T-helper 1 cell (primary cell): ENCODE results near the gene CDC7.
"Not testable (repeated sequence)": the region's sequence is repeated elsewhere in the genome, so short reads cannot be mapped to it uniquely, and the experiment has no call there.

ENCODE experiments used
- DNase-seq, 5 donors: peaks; one replicate each; pipeline ENCODE4 v3.0.0-alpha.2; 2012 to 2020
- total RNA-seq, 4 donors: gene quantifications; one replicate each; lab custom pipeline; 2026; lab: John Stamatoyannopoulos, UW

Gene CDC7
- 5.9 to 12.1 (median 6.4) reads per million in 4 donors for total RNA-seq

DNA sequence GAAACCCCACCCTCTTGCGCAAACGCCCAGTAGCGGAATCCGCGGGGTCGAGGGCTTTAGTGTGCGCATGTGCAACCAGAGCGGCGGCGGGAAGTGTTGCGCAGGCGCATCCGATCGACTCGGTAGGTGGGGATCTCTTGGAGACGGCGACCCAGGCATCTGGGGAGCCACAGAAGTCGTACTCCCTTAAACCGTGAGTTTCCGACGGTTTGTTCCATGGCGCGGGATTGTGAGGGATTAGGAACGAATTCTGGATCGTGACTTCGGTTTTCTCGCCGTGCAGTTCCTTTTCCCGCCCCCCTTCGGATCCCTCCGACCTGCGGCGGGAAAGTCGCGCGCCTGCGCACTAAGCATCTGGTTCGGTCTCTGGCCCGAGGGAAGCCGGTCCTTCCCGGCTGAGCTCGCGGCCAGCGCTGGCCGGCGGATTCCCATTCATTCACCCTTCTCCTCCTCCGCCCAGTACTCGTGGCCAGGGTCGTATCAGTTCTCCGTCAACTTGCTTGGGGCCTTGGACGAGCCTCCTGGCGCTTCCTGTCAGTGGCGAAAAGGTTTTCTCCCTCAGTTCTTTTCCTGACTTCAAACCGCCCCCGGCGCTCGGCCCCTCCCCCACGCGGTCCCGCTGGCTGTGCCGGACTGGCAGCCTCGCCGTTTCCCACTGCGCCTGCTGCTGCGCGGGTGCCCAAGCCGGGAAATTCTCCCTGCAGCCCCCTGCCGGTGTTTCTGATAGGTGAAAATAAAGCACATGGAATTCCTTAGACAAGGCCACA lies at the start of gene CDC7:
Gene CDC7, plus strand, starts transcription at position 96 of the 767 bp plus-strand sequence. CDS start 866 bp downstream, outside the sequence.
- peak; percentile 67 to 98 (median 68) for DNase-seq

DNA sequence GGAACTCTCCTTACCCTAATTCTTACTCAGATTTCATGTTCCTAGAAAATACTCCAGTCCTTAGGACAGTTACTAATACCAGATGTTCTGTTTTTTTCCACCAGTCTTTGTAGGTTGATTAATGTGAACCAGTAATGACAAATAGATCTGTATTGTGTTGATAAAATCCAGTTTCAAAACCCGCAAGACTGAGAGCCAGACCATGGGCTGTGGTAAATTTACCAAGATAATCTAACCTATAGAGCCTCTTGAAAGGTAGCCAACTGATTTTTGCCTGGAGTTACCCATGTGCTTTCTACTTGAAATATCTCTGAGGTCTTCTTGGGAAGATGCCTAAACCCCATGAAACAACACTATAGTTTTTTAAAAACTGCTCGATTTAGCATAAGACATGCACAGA lies 46.5 kb upstream of the CDC7 start:
- DNase-seq = no peak

DNA sequence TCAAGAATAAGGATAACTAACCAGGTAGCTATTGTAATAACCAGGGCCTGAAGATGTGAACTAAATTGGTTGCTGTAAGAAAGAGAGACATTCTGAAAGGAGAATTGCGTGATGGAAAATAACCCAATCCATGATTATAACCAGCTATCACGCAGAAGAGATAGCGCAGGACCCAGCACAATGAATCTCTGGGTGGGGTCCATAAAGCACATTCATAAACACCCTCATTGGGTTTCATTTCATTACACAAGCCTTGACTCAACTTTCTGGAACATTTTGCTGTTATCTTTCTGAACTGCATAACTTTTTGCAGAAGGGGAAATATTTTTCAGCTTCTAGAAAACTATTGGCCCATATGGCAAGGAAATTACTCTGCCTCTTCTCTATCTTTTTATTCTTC lies 45.3 kb upstream of the CDC7 start:
- no peak for DNase-seq

DNA sequence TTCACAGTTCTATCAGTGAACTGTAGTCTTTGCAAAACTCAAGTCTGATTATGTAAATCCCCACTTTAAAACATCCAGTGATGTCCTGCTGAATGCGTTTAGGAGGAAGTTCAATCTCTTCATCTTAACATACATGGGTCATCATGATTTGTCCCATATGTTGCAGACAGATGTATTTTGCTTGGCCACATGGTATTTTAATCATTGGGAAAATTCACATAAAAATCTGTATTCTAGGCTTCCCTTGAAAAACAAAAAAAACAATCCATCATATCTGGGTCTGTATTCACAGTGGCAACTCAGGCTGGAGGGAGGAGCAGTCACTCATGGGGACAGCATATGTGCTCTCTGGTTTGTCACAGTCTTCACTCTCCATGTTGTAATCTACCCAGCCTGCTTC lies 44.8 kb upstream of the CDC7 start:
- no peak for DNase-seq

DNA sequence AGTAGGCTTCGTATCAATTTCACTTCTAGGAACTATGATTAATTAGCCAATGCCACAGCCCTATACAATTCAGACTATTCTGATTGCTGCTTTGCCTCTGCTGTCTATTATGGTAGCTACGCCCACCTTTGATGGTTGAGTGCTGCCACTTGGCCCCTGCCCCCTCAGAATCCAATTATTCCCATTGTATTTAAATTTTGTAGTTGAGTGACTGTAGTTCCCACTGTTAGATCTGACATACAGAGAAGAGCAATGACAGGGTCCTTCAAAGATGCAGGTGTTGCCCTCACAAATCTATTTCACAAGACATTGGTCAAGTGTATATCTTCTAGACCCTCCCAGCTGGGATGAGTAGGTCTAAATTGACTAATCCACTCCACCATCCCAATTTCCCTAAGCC lies 35.3 kb upstream of the CDC7 start:
- DNase-seq = not testable (repeated sequence)

DNA sequence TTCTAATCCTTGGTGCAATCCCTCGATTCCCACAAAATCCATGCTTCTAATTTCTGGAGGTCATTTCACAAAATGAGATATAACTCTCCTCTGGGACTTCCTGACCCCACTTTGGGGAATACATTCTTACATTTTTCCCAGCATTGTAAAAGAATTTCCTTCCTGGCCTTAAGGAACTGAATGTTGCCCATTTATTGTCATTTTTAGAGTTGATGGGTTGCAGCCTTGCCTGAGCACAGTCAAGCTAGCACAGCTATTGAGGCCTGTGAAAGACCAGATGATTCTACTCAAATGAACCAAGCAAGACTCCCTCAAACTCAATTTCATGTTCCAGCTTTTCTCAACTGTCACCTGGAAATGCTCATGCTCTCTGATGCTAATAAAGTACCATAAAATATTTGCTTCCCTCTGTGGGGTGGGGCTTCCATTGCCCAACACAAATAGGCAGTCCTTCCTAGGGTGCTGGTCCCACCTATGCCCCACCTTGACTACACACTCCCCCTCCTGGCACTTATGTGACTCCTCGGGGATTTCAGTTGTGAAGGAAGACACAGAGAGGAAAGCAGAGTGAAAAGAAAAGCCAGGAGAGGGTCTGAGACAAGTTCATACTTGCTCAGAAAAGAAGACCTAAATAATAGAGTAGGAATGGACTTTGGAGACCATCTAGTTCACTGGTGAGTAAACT lies 24.0 kb upstream of the CDC7 start:
- DNase-seq = no peak

DNA sequence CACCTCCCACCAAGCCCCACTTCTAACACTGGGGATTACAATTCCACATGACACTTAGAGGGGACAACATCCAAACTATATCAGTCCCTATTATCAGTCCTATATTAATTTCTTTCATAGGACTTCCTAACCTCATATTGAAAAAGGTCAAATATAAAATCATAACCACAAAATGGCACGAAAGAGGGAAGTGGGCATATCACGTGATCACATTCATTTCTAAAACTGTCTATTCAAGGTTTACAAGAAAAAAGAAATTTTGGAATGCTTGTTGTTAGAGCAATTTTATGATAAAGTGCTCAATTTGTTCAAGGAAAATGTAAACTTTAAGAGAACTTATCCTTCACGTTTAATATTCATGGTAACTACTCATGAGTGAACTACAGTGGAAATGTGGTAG lies 13.2 kb upstream of the CDC7 start:
- no peak for DNase-seq

DNA sequence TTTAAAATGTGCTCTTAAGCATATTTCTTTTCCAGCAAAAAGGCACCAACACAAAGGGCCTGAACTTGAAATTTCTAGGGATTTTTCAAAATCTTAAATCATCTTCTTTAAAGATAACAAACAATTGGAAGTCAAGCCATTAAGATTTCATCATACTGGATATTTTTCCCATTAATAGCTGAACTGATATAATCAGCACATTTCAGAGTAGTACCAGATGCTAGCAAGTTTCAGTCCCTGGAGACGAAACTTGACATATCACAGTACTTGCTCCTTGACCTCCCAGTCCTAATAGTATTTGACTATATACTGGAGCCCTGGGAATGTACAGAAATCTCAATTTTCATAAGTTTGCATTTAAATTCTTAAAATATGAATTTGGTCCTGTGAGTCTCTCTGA lies 10.2 kb upstream of the CDC7 start:
- no peak for DNase-seq

DNA sequence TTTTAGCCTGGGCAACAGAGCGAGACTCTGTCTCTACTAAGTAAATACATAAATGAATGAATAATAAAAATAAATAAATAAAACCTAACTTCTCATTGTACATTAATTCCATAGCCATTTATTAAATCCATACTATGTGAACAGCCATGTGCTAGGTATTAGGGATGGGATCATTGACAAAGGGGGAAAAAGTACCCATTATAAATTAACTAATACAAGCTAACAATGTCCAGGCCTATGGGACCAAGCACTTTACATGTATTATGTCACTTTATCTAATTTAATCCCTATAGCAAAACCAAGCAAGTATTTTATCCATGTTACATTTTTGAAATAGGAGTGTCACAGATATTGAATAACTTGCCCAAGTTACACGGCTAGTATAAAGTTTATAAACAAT lies 2.6 kb upstream of the CDC7 start:
- no peak for DNase-seq

DNA sequence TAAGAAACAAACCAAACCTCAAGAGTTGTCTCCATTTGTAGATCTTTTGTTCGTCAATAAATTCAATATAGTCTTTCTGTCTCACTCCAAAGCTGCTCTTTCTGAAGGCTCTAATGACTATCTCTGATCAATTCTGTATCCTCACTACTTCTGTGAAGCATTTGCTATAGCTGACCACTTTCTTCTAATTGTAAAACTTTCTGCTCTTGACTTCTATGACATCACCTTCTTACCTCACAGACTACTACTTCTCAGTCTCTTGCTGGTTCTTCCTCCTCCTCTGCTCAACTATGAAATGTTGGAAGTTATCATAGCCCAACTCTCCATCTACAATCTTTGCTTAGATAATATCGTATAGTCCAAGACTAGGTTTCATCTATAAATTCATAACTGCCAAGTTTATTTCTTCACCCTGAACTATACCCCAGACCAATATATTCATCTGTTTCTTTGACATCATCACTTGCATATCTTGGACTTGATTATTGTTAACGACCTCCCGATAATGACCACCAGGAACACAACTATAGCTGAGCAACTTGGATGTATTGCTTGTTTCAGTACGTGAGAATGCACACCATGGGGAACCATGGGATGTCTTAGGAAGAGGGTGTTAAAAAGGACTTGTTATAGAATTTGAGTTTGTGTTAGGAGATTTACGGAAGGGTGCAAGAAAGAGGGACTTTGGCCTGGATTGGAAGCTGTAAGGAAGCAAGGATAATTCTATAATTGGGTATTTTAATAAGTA lies 2.0 kb upstream of the CDC7 start:
- no peak for DNase-seq

DNA sequence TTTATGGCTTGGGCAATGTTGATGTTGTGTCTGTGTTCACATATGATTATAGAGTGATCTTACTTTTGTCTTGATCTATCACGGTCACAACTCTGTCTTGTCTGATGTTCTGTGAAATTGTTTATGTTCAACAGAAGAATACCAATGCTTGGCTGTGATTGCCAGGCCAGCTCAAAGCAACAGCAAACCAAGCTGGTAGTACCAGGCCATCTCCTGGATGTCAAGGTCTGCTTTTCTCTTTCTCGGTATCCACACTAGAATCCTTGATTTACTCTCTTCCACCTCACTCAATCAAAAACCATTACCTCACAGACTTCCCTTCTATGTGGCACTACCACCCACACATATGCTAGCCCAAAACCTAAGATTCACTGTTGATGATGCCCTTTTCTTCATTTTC lies 1.3 kb upstream of the CDC7 start:
- DNase-seq = no peak

DNA sequence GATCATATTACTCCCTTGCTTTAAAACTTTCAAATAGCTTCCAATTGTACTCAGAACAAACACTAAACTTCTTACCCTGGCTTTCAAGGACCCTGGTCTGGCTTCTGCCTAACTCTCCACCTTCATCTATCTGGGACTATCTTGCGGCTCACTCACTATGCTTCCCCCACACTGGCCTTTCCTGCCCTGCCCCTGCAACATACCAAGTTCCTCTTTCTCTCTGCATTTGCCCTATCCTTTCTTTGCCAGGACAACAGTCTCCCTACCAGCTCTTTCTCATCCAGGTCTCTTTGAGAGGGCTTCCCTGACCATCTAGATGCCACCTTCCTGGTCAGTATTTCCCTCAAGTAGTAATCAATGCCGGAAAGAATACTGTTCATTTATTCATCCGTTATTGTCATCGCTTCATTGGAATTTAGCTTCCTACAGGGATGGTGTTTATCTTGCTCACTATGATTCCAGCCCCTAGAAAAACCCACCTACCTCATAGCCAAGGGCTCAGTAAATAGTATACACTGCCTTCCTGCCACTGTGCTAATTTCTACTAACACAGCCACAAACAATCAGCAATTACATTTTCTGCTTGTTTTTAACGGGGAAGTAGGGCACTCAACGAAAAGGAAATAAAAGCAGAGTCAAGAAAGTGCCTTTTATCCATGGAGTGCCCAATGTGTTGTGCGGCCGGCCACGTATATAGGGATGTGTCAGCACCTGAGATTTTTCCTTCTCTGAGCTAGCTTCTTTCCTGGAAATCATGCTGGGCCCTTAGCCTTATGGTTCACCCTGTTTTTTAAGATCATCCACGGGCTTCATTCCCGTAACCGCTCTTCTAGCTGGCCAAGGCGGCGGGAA lies 521 bp upstream of the CDC7 start:
- DNase-seq = no peak

DNA sequence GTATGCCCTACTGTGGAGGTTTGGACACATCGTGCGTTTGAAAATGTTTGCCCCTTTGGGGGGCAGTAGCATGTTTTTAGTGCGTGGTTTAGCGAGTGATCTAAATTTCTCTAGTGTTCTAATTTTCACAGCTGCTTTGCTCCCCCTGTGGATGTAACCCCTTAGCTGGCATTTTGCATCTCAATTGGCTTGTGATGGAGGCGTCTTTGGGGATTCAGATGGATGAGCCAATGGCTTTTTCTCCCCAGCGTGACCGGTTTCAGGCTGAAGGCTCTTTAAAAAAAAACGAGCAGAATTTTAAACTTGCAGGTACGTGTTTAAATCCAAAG lies 836 bp downstream of the CDC7 start:
- peak in 1 of 5 donors; percentile 70 for DNase-seq

DNA sequence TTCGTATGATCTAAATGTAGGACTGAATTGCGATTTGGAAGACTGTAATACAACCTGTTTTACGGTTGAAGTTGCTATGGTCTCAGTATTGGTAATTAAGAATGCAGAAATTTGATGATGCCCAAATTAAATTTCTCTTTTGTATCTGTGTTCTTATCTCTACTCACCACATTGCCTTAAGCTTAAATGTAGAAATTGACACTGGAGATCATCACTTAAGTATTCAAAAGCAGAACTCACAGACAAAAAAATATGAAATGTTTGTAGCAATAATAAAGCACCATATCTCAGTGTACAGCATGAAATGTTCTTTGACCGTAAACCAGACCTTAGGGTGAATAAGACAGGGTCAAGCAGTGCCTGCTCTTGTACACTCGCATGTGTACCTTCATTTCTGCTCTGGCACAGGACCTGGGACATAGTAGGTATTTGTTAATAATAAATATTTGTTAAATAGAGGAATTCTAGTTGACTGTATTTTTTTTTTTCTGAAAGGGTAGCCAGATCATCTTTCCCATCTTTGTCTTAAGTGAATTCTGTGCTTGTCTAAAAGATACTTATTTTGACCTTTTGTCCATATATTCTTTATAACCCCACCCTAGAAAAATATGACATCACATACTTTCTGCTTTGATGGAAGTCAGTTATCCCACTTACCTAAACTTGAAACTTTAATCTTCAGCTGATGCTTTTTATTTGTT lies 1.5 kb downstream of the CDC7 start:
- no peak for DNase-seq

DNA sequence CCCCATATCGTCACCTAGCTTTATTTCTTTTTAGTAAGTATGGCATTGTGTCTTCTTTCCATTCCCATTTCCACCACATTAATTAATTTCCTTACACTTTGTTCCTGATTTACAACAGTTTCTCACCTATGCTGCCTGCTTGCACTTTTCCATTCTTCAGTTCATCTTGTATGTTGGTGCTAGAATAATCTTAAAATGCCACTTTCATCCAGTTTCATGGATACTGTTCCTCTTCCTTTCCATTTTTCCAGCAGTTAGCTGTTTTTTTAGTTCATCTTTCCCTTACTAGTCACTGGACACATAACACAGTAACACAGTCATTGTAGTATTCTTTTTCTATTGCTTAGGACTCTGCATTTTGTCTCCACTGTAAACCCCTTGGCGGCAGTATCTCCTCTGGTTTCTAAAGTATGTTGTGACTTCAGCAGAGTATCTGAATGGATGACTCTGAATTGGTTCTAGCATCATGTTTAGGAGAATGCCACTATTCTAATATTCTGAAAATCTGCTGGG lies 2.1 kb downstream of the CDC7 start:
- peak in 1 of 5 donors; percentile 74 for DNase-seq

DNA sequence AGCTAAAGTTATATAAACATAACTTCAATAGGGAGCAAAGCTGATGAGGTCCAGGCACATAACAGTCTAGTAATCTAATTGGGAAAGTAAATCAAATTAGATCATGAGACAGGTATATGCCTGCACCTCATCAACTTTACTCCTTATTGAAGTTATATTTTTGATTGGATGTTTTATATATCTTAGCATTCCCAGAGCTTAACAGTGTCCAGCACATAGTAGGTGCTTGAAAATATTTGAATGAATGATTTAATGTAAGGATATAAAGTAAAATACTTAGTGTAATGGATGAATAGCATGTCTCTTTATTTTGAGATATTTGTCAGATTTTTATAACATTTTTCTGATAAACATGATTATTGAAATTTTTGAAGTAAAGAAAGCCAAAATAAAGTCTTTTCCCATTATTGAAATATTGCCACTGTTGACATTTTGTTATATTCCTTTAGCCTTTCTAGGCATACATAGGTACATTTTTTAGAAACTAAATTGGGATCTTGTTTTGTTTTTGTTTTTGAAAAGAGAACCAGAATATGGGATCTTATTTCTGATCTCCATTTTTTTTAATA lies 2.8 kb downstream of the CDC7 start:
- no peak for DNase-seq

DNA sequence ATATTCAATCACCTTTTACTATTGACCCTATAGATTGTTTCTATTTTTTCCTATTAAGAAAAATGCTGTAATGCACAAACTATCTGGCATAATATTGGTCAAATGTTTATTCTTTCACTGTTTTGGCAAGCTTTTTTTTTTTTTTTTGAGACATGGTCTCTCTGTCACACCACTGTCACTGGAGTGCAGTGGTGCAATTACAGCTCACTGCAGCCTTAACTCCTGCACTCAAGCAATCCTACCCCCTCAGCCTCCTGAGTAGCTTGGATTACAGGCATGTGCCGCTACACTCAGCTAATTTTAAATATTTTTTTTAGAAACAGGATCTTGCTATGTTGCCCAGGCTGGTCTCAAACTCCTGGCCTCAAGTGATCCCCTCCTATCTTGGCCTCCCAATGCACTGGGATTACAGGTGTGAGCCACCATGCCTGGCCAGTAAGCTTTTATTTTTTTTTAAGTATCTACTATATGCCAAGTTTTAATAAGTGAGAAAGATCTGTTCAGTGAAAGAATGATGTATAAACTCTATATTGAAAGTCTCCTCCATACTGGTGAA lies 3.4 kb downstream of the CDC7 start:
- no peak for DNase-seq

DNA sequence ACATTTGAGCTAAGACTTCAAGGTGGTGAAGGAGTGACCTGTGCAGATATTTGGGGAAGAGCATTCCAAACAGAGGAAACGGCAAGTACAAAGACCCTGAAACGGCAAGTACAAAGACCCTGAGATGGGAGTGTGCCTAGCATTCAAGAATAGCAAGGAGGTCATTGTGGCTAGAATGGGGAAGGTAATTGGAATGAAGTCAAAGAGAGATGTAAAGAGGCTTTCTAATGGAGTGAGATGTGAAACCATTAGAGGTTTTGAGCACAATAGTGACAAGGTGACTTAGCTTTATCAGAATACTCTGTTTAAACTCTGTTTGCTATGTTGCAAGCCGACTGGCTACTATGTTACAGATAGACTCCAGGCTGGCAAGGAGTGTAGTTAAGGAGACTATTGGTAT lies 4.4 kb downstream of the CDC7 start:
- DNase-seq = no peak

DNA sequence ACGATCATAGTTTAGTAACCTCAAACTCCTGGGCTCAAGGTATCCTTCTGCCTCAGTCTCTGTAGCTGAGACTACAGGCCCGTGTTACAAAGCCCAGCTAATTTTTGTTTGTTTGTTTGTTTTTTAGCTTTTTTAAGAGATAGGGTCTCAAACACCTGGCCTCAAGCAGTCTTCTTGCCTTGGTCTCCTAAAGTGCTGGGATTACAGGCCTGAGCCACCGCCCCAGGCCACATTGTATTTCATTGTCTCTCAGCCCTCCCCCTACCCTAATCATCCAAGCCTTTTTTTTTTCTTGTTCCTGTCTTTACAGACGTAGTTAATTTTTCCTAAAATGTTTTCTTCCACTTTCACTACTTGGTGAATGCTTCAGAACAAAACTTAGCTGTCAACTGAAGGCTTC lies 5.4 kb downstream of the CDC7 start:
- no peak for DNase-seq

DNA sequence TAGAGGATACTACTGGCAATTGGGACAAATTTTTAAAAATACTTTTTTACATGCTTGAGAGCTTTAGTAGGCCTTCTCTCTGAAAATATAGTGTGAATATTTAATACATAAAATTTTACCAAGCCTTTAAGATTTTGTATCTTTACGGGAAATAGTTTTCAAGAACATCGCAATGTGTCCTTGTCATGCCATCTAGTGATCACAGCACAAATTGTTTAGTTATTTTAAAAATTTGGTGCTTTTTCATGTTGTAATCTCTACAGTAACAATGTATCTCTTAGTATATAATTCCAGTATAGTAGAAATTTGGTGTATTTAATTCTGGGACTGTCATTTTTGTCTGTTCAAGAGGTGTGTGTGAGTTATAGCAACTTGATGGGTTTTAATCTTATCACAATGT lies 6.7 kb downstream of the CDC7 start:
- no peak for DNase-seq

DNA sequence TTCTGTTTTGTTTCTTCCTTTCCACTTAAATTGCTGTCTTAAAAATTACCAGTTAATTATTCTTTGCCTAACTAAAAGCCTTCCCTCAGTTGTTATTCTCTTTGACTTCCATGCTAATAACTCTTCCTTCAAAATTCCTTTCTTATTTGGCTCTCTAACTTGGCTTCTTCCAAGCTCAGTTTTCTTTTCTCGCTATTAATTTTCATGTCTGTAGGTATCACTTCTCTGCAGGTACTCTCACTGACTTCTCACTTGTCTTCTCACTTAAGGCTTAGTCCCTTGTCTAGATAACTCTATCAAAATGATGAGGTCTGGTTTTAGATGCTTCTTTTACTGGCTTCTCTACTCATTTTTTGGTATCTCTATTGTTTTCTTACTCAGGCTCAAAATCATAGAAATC lies 10.1 kb downstream of the CDC7 start:
- no peak for DNase-seq
